HL-60 (cell line): ENCODE data around the gene ENDOD1.

Experiments
- DNase-seq, 2 experiments: peaks; one replicate each; pipeline ENCODE4 v3.0.0-alpha.2; 2010 to 2020; ENCODE audit warnings: low read depth in 1 of 2, low spot score in 1 of 2
- H3K27ac ChIP-seq: fragments of 250-450 bp; sonication (Bioruptor Pico); replicated peaks from 2 replicates; pipeline ENCODE4 v1.5.1; 2020; ENCODE audit warnings: mild to moderate bottlenecking, moderate library complexity
- H3K27me3 ChIP-seq: fragments of 250-450 bp; sonication (Bioruptor Pico); 2 replicates; pipeline ENCODE4 v1.5.1; 2021; ENCODE audit warnings: mild to moderate bottlenecking, moderate library complexity; ENCODE audit not compliant: insufficient read depth, poor library complexity, severe bottlenecking
- H3K4me3 ChIP-seq: replicated peaks from 2 replicates; pipeline ENCODE4 v1.5.1; 2011; ENCODE audit warnings: mild to moderate bottlenecking, control low read depth, low read length; ENCODE audit not compliant: insufficient read depth
- GABPA ChIP-seq: IDR thresholded peaks from 2 replicates; pipeline ENCODE4 v1.6.1; 2012; ENCODE audit warnings: low read depth
- POLR2AphosphoS5 ChIP-seq: IDR thresholded peaks from 2 replicates; pipeline ENCODE4 v1.6.1; 2012; ENCODE audit warnings: low read depth
- SPI1 ChIP-seq: IDR thresholded peaks from 2 replicates; pipeline ENCODE4 v1.6.1; 2012; ENCODE audit warnings: low read depth, mild to moderate bottlenecking, borderline replicate concordance
- TF ChIP-seq, protein P1 (sequence below): IDR thresholded peaks from one replicate; pipeline ENCODE4 v1.5.1; 2011; ENCODE audit warnings: low read length, control low read depth, inconsistent platforms; ENCODE audit not compliant: insufficient read depth
- TF ChIP-seq, protein P2 (sequence below): IDR thresholded peaks from 2 replicates; pipeline ENCODE4 v1.6.1; 2012; ENCODE audit warnings: low read depth; ENCODE audit not compliant: insufficient replicate concordance

The ENDOD1 gene

DNA sequence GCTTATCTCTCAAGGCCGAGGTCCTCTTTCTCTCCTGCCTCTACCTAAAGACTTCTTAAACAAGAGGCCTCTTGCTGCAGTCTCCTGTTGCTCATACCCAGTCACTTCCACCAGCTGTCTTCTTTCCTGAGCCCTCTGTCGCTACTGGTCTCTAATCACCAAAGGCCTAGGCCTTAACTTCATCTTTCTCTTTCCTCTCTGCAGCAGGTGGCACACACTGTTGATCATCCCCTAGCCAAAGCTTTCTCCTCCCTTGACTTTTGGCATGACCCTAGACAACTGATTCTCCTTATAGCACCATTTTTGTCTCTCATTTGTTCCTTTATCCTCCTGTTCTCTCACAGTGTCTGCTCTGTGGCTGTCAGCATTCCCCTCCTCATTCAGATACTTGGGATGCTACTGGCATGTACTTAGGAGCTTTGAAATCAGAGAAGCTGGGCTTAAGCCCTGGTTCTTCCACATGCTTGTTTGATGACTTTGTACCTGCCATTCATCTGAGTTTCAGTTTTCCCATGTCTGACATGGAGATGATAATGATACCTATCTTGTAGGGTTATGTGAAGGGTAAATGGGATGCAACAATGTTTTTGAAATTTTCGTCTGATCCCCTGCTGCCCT is 22.4 kb downstream of the ENDOD1 start:
- Histone ChIP-seq H3K27ac (no peak overlapping the region), H3K27me3 (peaks cover 3% of the 10 kb centered on the region), H3K4me3 (no peak overlapping the region)
- TF ChIP-seq, protein P1, sequence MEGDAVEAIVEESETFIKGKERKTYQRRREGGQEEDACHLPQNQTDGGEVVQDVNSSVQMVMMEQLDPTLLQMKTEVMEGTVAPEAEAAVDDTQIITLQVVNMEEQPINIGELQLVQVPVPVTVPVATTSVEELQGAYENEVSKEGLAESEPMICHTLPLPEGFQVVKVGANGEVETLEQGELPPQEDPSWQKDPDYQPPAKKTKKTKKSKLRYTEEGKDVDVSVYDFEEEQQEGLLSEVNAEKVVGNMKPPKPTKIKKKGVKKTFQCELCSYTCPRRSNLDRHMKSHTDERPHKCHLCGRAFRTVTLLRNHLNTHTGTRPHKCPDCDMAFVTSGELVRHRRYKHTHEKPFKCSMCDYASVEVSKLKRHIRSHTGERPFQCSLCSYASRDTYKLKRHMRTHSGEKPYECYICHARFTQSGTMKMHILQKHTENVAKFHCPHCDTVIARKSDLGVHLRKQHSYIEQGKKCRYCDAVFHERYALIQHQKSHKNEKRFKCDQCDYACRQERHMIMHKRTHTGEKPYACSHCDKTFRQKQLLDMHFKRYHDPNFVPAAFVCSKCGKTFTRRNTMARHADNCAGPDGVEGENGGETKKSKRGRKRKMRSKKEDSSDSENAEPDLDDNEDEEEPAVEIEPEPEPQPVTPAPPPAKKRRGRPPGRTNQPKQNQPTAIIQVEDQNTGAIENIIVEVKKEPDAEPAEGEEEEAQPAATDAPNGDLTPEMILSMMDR: no peak
- TF ChIP-seq, protein P2, sequence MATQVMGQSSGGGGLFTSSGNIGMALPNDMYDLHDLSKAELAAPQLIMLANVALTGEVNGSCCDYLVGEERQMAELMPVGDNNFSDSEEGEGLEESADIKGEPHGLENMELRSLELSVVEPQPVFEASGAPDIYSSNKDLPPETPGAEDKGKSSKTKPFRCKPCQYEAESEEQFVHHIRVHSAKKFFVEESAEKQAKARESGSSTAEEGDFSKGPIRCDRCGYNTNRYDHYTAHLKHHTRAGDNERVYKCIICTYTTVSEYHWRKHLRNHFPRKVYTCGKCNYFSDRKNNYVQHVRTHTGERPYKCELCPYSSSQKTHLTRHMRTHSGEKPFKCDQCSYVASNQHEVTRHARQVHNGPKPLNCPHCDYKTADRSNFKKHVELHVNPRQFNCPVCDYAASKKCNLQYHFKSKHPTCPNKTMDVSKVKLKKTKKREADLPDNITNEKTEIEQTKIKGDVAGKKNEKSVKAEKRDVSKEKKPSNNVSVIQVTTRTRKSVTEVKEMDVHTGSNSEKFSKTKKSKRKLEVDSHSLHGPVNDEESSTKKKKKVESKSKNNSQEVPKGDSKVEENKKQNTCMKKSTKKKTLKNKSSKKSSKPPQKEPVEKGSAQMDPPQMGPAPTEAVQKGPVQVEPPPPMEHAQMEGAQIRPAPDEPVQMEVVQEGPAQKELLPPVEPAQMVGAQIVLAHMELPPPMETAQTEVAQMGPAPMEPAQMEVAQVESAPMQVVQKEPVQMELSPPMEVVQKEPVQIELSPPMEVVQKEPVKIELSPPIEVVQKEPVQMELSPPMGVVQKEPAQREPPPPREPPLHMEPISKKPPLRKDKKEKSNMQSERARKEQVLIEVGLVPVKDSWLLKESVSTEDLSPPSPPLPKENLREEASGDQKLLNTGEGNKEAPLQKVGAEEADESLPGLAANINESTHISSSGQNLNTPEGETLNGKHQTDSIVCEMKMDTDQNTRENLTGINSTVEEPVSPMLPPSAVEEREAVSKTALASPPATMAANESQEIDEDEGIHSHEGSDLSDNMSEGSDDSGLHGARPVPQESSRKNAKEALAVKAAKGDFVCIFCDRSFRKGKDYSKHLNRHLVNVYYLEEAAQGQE: no peak
- no peak for TF ChIP-seq GABPA
- no peak for TF ChIP-seq SPI1
- TF ChIP-seq POLR2AphosphoS5: no peak
- DNase-seq: no peak

DNA sequence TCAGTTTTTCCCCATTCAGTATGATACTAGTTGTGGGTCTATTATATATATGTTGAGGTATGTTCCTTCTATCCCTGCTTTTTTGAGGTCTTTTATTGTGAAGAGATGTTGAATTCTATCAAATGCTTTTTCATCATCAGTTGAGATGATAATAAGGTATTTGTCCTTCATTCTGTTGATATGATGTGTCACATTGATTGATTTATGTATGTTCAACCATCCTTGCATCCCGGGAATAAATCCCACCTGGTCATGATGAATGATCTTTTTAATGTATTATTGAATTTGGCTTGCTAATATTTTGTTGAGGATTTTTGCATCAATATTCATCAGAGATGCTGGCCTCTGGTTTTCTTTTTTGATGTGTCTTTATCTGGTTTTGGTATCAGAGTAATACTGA is 26.0 kb downstream of the ENDOD1 start:
- no peak for DNase-seq
- Histone ChIP-seq H3K27ac (no peak overlapping the region), H3K27me3 (peaks cover 5% of the 10 kb centered on the region), H3K4me3 (no peak overlapping the region)
- TF ChIP-seq, protein P1: no peak
- no peak for TF ChIP-seq GABPA
- TF ChIP-seq POLR2AphosphoS5: no peak

DNA sequence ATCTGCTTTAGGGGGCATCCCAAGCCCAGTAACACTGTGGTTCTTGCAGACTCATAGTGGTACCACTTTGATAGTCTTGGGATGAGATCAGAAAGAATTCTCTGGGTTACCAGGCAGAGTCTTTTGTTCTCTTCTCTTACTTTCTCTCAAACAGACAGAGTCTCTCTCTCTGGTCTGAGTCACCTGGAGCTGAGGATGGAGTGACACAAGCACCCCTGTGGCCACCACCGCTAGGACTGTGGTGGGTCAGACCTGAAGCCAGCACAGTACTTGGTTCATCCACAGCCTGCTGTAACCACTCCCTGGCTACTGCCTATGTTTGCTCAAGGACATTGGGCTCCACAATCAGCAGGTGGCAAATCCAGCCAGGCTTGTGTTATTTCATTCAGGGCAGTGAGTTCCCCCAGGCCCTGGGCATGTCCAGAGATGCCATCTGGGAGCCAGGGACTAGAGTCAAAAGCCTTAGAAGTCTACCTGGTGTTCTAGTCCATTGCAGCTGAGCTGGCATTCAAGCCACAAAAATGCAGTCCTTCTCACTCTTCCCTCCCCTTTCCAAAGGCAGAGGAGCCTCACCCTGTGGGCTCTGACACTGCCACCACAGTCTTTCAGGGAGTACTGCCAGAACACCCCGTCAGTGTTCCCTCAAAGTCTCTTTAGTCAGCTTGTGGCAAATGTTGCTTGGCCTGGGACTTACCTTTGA is 29.9 kb downstream of the ENDOD1 start:
- Histone ChIP-seq H3K4me3 (no peak overlapping the region), H3K27ac (no peak overlapping the region), H3K27me3 (peaks cover 5% of the 10 kb centered on the region)
- TF ChIP-seq, protein P1: no peak
- TF ChIP-seq POLR2AphosphoS5: no peak
- TF ChIP-seq SPI1: no peak
- TF ChIP-seq, protein P2: no peak
- no peak for TF ChIP-seq GABPA
- no peak for DNase-seq

GRCh38 chr11:95121698-95122097 is 32.1 kb downstream of the ENDOD1 start:
- TF ChIP-seq, protein P1: no peak
- TF ChIP-seq GABPA: no peak
- no peak for TF ChIP-seq SPI1
- no peak for TF ChIP-seq POLR2AphosphoS5
- TF ChIP-seq, protein P2: no peak
- no peak for DNase-seq
- H3K27me3 ChIP-seq: peaks cover 2% of the 10 kb centered on the region
- H3K4me3 ChIP-seq: no peak overlapping the region
- H3K27ac ChIP-seq: no peak overlapping the region
